A549 (cell line): ENCODE measurements around the gene LRRC75B. TPM values are rescaled to one million over a fixed set of nuclear protein-coding genes. Genes with fewer than 3 reads are reported as not detected.

ENCODE experiments used
- ATAC-seq, 2 experiments: fragments of 200-7000 bp in 1 of 2; fragments of >200 bp in 1 of 2; cut with Nextera tagmentation in 1 of 2; cut with Tn5 transposase in 1 of 2; 3 replicates each; pipeline versions ENCODE4 v1.8.0 to v1.9.1; 2018 to 2020; ENCODE audit warnings: mild to moderate bottlenecking in 1 of 2, moderate library complexity in 1 of 2
- CTCF ChIA-PET: fragments of 300-600 bp; sonication (Branson Sonifier 250); formaldehyde crosslinking; extraction: SDS; loops from one replicate; lab custom pipeline; 2021; ENCODE audit warnings: antibody characterized with exemption, inconsistent platforms; lab: Yijun Ruan, JAX
- POLR2A ChIA-PET: fragments of 350-600 bp; formaldehyde crosslinking; extraction: SDS; loops from one replicate; lab custom pipeline; 2021; ENCODE audit warnings: antibody characterized with exemption, inconsistent platforms; lab: Yijun Ruan, JAX
- DNase-seq, 2 experiments: peaks; one replicate each; pipeline versions ENCODE4 v3.0.0 to v3.0.0-alpha.2; 2011 to 2016; ENCODE audit warnings: low read depth in 1 of 2, low spot score in 1 of 2
- FAIRE-seq: peaks from 2 replicates; lab custom pipeline; 2011; peaks lifted over from hg19 to GRCh38; lab: Jason Lieb, UNC
- H3K27ac ChIP-seq, 2 experiments: fragments of >200 bp; sonication (Bioruptor Twin); formaldehyde crosslinking; 3 replicates each; pipeline ENCODE4 v1.5.1; 2016 to 2017
- H3K4me1 ChIP-seq: fragments of >200 bp; sonication (Bioruptor Twin); formaldehyde crosslinking; 3 replicates; pipeline ENCODE4 v1.6.1; 2016
- H3K4me2 ChIP-seq: fragments of >200 bp; sonication (Bioruptor Twin); formaldehyde crosslinking; 3 replicates; pipeline ENCODE4 v1.6.1; 2016
- H3K4me3 ChIP-seq: fragments of >200 bp; sonication (Bioruptor Twin); formaldehyde crosslinking; 3 replicates; pipeline ENCODE4 v1.5.1; 2016
- H3K9me3 ChIP-seq: fragments of >200 bp; sonication (Bioruptor Twin); formaldehyde crosslinking; 3 replicates; pipeline ENCODE4 v1.6.1; 2016
- ATOH8 ChIP-seq: fragments of 250-450 bp; sonication (Bioruptor Pico); IDR thresholded peaks from 2 replicates; pipeline ENCODE4 v1.5.0; 2020; ENCODE audit warnings: low read depth, mild to moderate bottlenecking, moderate library complexity
- BCL3 ChIP-seq: fragments of >200 bp; sonication (Bioruptor Twin); formaldehyde crosslinking; IDR thresholded peaks from 3 replicates; pipeline ENCODE4 v1.6.1; 2016
- BHLHE40 ChIP-seq: IDR thresholded peaks from 2 replicates; pipeline ENCODE4 v1.6.1; 2012; ENCODE audit warnings: low read depth, low read length, inconsistent platforms
- CBX8 ChIP-seq: fragments of 200-600 bp; sonication (generic); IDR thresholded peaks from 2 replicates; pipeline ENCODE4 v1.6.1; 2016
- EHF ChIP-seq: fragments of 250-450 bp; sonication (Bioruptor Pico); IDR thresholded peaks from 2 replicates; pipeline ENCODE4 v1.5.0; 2020; ENCODE audit warnings: mild to moderate bottlenecking
- EHMT2 ChIP-seq: fragments of 200-600 bp; sonication (generic); IDR thresholded peaks from 2 replicates; pipeline ENCODE4 v1.6.1; 2016; ENCODE audit warnings: antibody characterized with exemption, low read depth, mild to moderate bottlenecking, moderate library complexity
- EP300 ChIP-seq, 2 experiments: fragments of >200 bp; sonication (Bioruptor Twin); formaldehyde crosslinking; IDR thresholded peaks; 2 replicates in 1 of 2; 3 replicates in 1 of 2; pipeline ENCODE4 v1.6.1; 2016 to 2017
- FOSB ChIP-seq: fragments of 250-450 bp; sonication (Bioruptor Pico); IDR thresholded peaks from 2 replicates; pipeline ENCODE4 v1.5.0; 2020; ENCODE audit warnings: mild to moderate bottlenecking, moderate library complexity
- HDAC2 ChIP-seq: fragments of 200-600 bp; sonication (generic); IDR thresholded peaks from 2 replicates; pipeline ENCODE4 v1.6.1; 2016
- HES2 ChIP-seq: fragments of >200 bp; sonication (Bioruptor Twin); formaldehyde crosslinking; IDR thresholded peaks from 2 replicates; pipeline ENCODE4 v1.6.1; 2016
- HEYL ChIP-seq: fragments of 250-450 bp; sonication (Bioruptor Pico); IDR thresholded peaks from 2 replicates; pipeline ENCODE4 v1.8.0; 2021; ENCODE audit warnings: mild to moderate bottlenecking, moderate library complexity
- HOXB13 ChIP-seq: fragments of 250-450 bp; sonication (Bioruptor Pico); IDR thresholded peaks from 2 replicates; pipeline ENCODE4 v1.5.0; 2020; ENCODE audit warnings: low read depth, mild to moderate bottlenecking, moderate library complexity
- JUN ChIP-seq, 2 experiments: fragments of >200 bp; sonication (Bioruptor Twin); formaldehyde crosslinking; IDR thresholded peaks; 2 replicates in 1 of 2; 3 replicates in 1 of 2; pipeline ENCODE4 v1.6.1; 2016 to 2017
- JUNB ChIP-seq: fragments of >200 bp; sonication (Bioruptor Twin); formaldehyde crosslinking; IDR thresholded peaks from 2 replicates; pipeline ENCODE4 v1.6.1; 2016
- KDM5A ChIP-seq: fragments of 200-600 bp; sonication (generic); IDR thresholded peaks from 2 replicates; pipeline ENCODE4 v1.6.1; 2016; ENCODE audit warnings: antibody characterized with exemption, mild to moderate bottlenecking
- MAZ ChIP-seq: fragments of 150-350 bp; IDR thresholded peaks from 2 replicates; pipeline ENCODE4 v1.6.1; 2014; ENCODE audit warnings: antibody characterized with exemption, low read depth, low read length, borderline replicate concordance
- NFE2L2 ChIP-seq: fragments of 150-350 bp; conservative IDR thresholded peaks from 2 replicates; pipeline ENCODE4 v1.6.1; 2014; ENCODE audit warnings: low read length
- NPAS2 ChIP-seq: fragments of 250-450 bp; sonication (Bioruptor Pico); IDR thresholded peaks from 2 replicates; pipeline ENCODE4 v1.8.0; 2022; ENCODE audit warnings: mild to moderate bottlenecking, moderate library complexity, borderline replicate concordance
- NR3C1 ChIP-seq: fragments of >200 bp; sonication (Bioruptor Twin); formaldehyde crosslinking; IDR thresholded peaks from 3 replicates; pipeline ENCODE4 v1.6.1; 2017
- PBX3 ChIP-seq: IDR thresholded peaks from 2 replicates; pipeline ENCODE4 v1.6.1; 2012
- PHF8 ChIP-seq: fragments of 200-600 bp; sonication (generic); IDR thresholded peaks from 2 replicates; pipeline ENCODE4 v1.6.1; 2016; ENCODE audit warnings: low read depth, mild to moderate bottlenecking, antibody characterized with exemption, moderate library complexity, borderline replicate concordance
- POLR2A ChIP-seq: IDR thresholded peaks from 2 replicates; pipeline ENCODE4 v1.6.1; 2012; ENCODE audit warnings: mild to moderate bottlenecking, low read length
- RAD21 ChIP-seq, 2 experiments: fragments of >200 bp in 1 of 2; sonication (Bioruptor Twin) in 1 of 2; formaldehyde crosslinking in 1 of 2; IDR thresholded peaks in 1 of 2; conservative IDR thresholded peaks in 1 of 2; 2 replicates in 1 of 2; 3 replicates in 1 of 2; pipeline ENCODE4 v1.6.1; 2012 to 2018; ENCODE audit warnings: inconsistent platforms in 1 of 2
- RARB ChIP-seq: fragments of 250-450 bp; sonication (Bioruptor Pico); IDR thresholded peaks from 2 replicates; pipeline ENCODE4 v1.8.0; 2021; ENCODE audit warnings: mild to moderate bottlenecking, moderate library complexity
- RCOR1 ChIP-seq: fragments of 150-350 bp; IDR thresholded peaks from 2 replicates; pipeline ENCODE4 v1.6.1; 2014; ENCODE audit warnings: antibody characterized with exemption, low read length, low read depth
- REST ChIP-seq: fragments of 200-600 bp; sonication (generic); IDR thresholded peaks from 2 replicates; pipeline ENCODE4 v1.6.1; 2016; ENCODE audit warnings: antibody characterized with exemption, mild to moderate bottlenecking, moderate library complexity
- SMC3 ChIP-seq: fragments of >200 bp; sonication (Bioruptor Twin); formaldehyde crosslinking; IDR thresholded peaks from 3 replicates; pipeline ENCODE4 v1.6.1; 2018; ENCODE audit warnings: inconsistent platforms
- TFCP2L1 ChIP-seq: fragments of 250-450 bp; sonication (Bioruptor Pico); IDR thresholded peaks from 2 replicates; pipeline ENCODE4 v1.5.0; 2021; ENCODE audit warnings: mild to moderate bottlenecking
- TP53 ChIP-seq: fragments of 250-450 bp; sonication (Bioruptor Pico); IDR thresholded peaks from 2 replicates; pipeline ENCODE4 v1.5.0; 2021; ENCODE audit warnings: mild to moderate bottlenecking, moderate library complexity
- ZNF302 ChIP-seq: fragments of 250-450 bp; sonication (Bioruptor Pico); IDR thresholded peaks from 2 replicates; pipeline ENCODE4 v1.9.0; 2021; ENCODE audit warnings: inconsistent platforms, mild to moderate bottlenecking, moderate library complexity
- ZSCAN20 ChIP-seq: fragments of 250-450 bp; sonication (Bioruptor Pico); IDR thresholded peaks from 2 replicates; pipeline ENCODE4 v1.8.0; 2022; ENCODE audit warnings: mild to moderate bottlenecking, moderate library complexity
- WGBS: methylation state at CpG from one replicate; pipeline ENCODE4 v1.1.6; 2017; ENCODE audit errors: missing lambda C conversion rate; 5-methylcytosine and 5-hydroxymethylcytosine counted together
- polyA plus RNA-seq, 4 experiments: library from polyadenylated mRNA; depleted of rRNA in 3 of 4; stranded (reverse); fragments of >200 nt; fragmentation: RNase III in 1 of 4; extraction: RNeasy Plus Mini Kit Qiagen cat#74134 plus additional on column Dnase treatment in 1 of 4; gene quantifications; 2 replicates in 3 of 4; 3 replicates in 1 of 4; pipeline ENCODE4 v1.2.3, GENCODE V29; 2011 to 2017

LRRC75B gene
- polyA plus RNA-seq, 2 of the 4 experiments (the other 2 are of a cell fraction), result 5.3 to 8.3 TPM

- no peak for TF ChIP-seq CBX8
- TF ChIP-seq POLR2A, result no peak
- no peak for TF ChIP-seq EP300 (IDR thresholded peaks at IDR 0.05)
- no peak for TF ChIP-seq SMC3
- TF ChIP-seq NPAS2, result no peak
- FAIRE-seq, result no peak
Observed at GRCh38 chr22:24559471-24559870, 33.4 kb downstream of the LRRC75B start.

GRCh38 chr22:24555165-24556039 is 37.5 kb downstream of the LRRC75B start, which contains the start of gene SNRPD3:
Gene SNRPD3 (plus strand): TSS chr22:24555999. CDS start chr22:24557675, 1,676 bp downstream.
- ATAC-seq (peak; percentile 89 to 92), FAIRE-seq (no peak), DNase-seq (peak; percentile 93 to 97)
- ChIA-PET CTCF (interaction anchor here (0.7 kb wide), 1 partner anchor 16 kb away, joined by 5 read pairs; no protein-coding TSS in a partner anchor), POLR2A (interaction anchor here (0.6 to 1.0 kb wide), 8 partner anchors 9 to 396 kb away, joined by 3 to 6 read pairs (median 3); no protein-coding TSS in a partner anchor)
- Histone ChIP-seq H3K9me3 (no peaks in the 10 kb centered on the region), H3K4me2 (peak within 1 kb of the TSS; percentile 97), H3K4me3 (peak within 1 kb of the TSS; percentile 99), H3K27ac (peak within 1 kb of the TSS; percentile 96 to 98), H3K4me1 (peaks cover 34% of the 10 kb centered on the region)
- WGBS, result under 1% methylated on average over 27 of the region's 59 CpGs
- TF ChIP-seq PBX3 (no peak), EHMT2 (no peak), RARB (CRISPR knock-in tag) (no peak), TP53 (CRISPR knock-in tag) (peak; percentile 58; the same call in 1 of the 2 replicates), MAZ (no peak), JUN (IDR thresholded peaks at IDR 0.05) (peak; percentile 37 to 85), HES2 (no peak), ZSCAN20 (CRISPR knock-in tag) (no peak), FOSB (CRISPR knock-in tag) (no peak), TFCP2L1 (no peak), POLR2A (peak; percentile 70), HDAC2 (no peak), NR3C1 (no peak), CBX8 (no peak), NPAS2 (no peak), HEYL (CRISPR knock-in tag) (no peak), EP300 (IDR thresholded peaks at IDR 0.05) (no peak), JUNB (no peak), RAD21 (conservative IDR thresholded peaks at IDR 0.05 in 1 of 2, IDR thresholded peaks at IDR 0.05 in 1 of 2) (no peak), ATOH8 (CRISPR knock-in tag) (no peak), NFE2L2 (no peak), BHLHE40 (no peak), ZNF302 (CRISPR knock-in tag) (no peak), RCOR1 (no peak), PHF8 (peak; percentile 80), EHF (CRISPR knock-in tag) (no peak), BCL3 (peak; percentile 59; the same call in 2 of the 3 replicates), REST (no peak), HOXB13 (no peak), KDM5A (peak; percentile 80; the same call in 1 of the 2 replicates)

More at GRCh38 chr22:24559471-24559870, 33.4 kb downstream of the LRRC75B start:
- no peak for DNase-seq
- 78% methylated on average over 4 of the region's 4 CpGs for WGBS
- Histone ChIP-seq H3K9me3 (no peaks in the 10 kb centered on the region), H3K4me1 (peaks cover 14% of the 10 kb centered on the region), H3K27ac (no peak overlapping the region), H3K4me3 (no peak overlapping the region), H3K4me2 (no peak overlapping the region)
- ChIA-PET POLR2A (no interaction called here), CTCF (interaction anchor here (1.3 kb wide), 1 partner anchor 10 kb away, joined by 3 read pairs; no protein-coding TSS in a partner anchor)
- ATAC-seq, result no peak
